ENCODE results near the gene DDX17.
A peak's percentile ranks its signal among the peaks of the same experiment; 100 is the strongest.

DDX17 gene

GRCh38 chr22:38506118-38506962 lies at the start of gene DDX17:
TSS of gene DDX17 (minus strand) at chr22:38506311.
- peak within 1 kb of the TSS; percentile 100 for H3K4me3 Mint-ChIP-seq
- no peaks in the 10 kb centered on the region for H3K27me3 Mint-ChIP-seq
- peak; percentile 91 for DNase-seq
- H3K9me3 Mint-ChIP-seq, result no peaks in the 10 kb centered on the region
- H3K27ac Mint-ChIP-seq, result peak within 1 kb of the TSS; percentile 100
- peaks cover 31 to 41% of the 10 kb centered on the region in 2 donors for H3K36me3 Mint-ChIP-seq
- H3K4me1 Mint-ChIP-seq, result peaks cover 31 to 63% of the 10 kb centered on the region in 2 donors
- ATAC-seq (replicated peaks), result peak; percentile 74 to 90

GRCh38 chr22:38554281-38554680 lies 48.2 kb upstream of the DDX17 start:
- no peak overlapping the region for H3K4me3 Mint-ChIP-seq
- no peaks in the 10 kb centered on the region for H3K36me3 Mint-ChIP-seq
- no peak for ATAC-seq (replicated peaks)
- no peak overlapping the region for H3K27ac Mint-ChIP-seq
- no peaks in the 10 kb centered on the region for H3K27me3 Mint-ChIP-seq
- H3K9me3 Mint-ChIP-seq, result no peaks in the 10 kb centered on the region
- H3K4me1 Mint-ChIP-seq, result peaks cover 0 to 2% of the 10 kb centered on the region in 2 donors
- DNase-seq, result no peak

- Mint-ChIP-seq H3K36me3 (peaks cover 0 to 3% of the 10 kb centered on the region in 2 donors), H3K27me3 (no peaks in the 10 kb centered on the region), H3K27ac (no peak overlapping the region), H3K4me1 (peaks cover 10 to 16% of the 10 kb centered on the region in 2 donors), H3K9me3 (peaks cover 2 to 3% of the 10 kb centered on the region in 2 donors), H3K4me3 (no peak overlapping the region)
- no peak for DNase-seq
- ATAC-seq (replicated peaks), result peak; percentile 67 to 72
These were observed 43.2 kb upstream of the DDX17 start for GRCh38 chr22:38549101-38549894.

- peaks cover 6 to 19% of the 10 kb centered on the region in 2 donors for H3K36me3 Mint-ChIP-seq
- no peaks in the 10 kb centered on the region for H3K27me3 Mint-ChIP-seq
- DNase-seq (no peak), ATAC-seq (replicated peaks) (no peak)
- peaks cover 5 to 13% of the 10 kb centered on the region in 2 donors for H3K4me1 Mint-ChIP-seq
- no peak overlapping the region for H3K27ac Mint-ChIP-seq
- peaks cover 11 to 14% of the 10 kb centered on the region in 2 donors for H3K9me3 Mint-ChIP-seq
- H3K4me3 Mint-ChIP-seq, result no peak overlapping the region
These were observed 34.6 kb upstream of the DDX17 start for GRCh38 chr22:38540701-38541100.

- Mint-ChIP-seq H3K9me3 (no peaks in the 10 kb centered on the region), H3K36me3 (no peaks in the 10 kb centered on the region), H3K4me1 (peaks cover 5 to 6% of the 10 kb centered on the region in 2 donors), H3K4me3 (peak overlapping the region; percentile 23 to 59), H3K27ac (peak overlapping the region; percentile 0), H3K27me3 (no peaks in the 10 kb centered on the region)
- ATAC-seq (replicated peaks) (peak; percentile 72 to 82), DNase-seq (no peak)
These were observed 25.3 kb upstream of the DDX17 start for GRCh38 chr22:38531251-38531938.

GRCh38 chr22:38524429-38524828 lies 18.3 kb upstream of the DDX17 start:
- Mint-ChIP-seq H3K4me1 (peaks cover 3 to 8% of the 10 kb centered on the region in 2 donors), H3K27ac (no peak overlapping the region), H3K36me3 (no peaks in the 10 kb centered on the region), H3K27me3 (peaks cover 0 to 3% of the 10 kb centered on the region in 2 donors), H3K4me3 (no peak overlapping the region), H3K9me3 (no peaks in the 10 kb centered on the region)
- DNase-seq, result no peak
- no peak for ATAC-seq (replicated peaks)

GRCh38 chr22:38523479-38523878 lies 17.4 kb upstream of the DDX17 start:
- DNase-seq, result no peak
- peaks cover 3 to 8% of the 10 kb centered on the region in 2 donors for H3K4me1 Mint-ChIP-seq

GRCh38 chr22:38523029-38523428 lies 16.9 kb upstream of the DDX17 start:
- H3K9me3 Mint-ChIP-seq, result no peaks in the 10 kb centered on the region
- no peak for ATAC-seq (replicated peaks)

More at GRCh38 chr22:38523479-38523878, 17.4 kb upstream of the DDX17 start:
- no peaks in the 10 kb centered on the region for H3K9me3 Mint-ChIP-seq
- H3K36me3 Mint-ChIP-seq, result no peaks in the 10 kb centered on the region
- peaks cover 0 to 3% of the 10 kb centered on the region in 2 donors for H3K27me3 Mint-ChIP-seq
- ATAC-seq (replicated peaks), result no peak
- H3K4me3 Mint-ChIP-seq, result no peak overlapping the region
- no peak overlapping the region for H3K27ac Mint-ChIP-seq

GRCh38 chr22:38519453-38520250 lies 13.5 kb upstream of the DDX17 start:
- H3K27ac Mint-ChIP-seq, result no peak overlapping the region

More at GRCh38 chr22:38523029-38523428, 16.9 kb upstream of the DDX17 start:
- peaks cover 3 to 8% of the 10 kb centered on the region in 2 donors for H3K4me1 Mint-ChIP-seq
- no peak overlapping the region for H3K27ac Mint-ChIP-seq
- DNase-seq, result no peak
- H3K4me3 Mint-ChIP-seq, result no peak overlapping the region
- H3K36me3 Mint-ChIP-seq, result no peaks in the 10 kb centered on the region
- peaks cover 0 to 3% of the 10 kb centered on the region in 2 donors for H3K27me3 Mint-ChIP-seq

GRCh38 chr22:38518620-38519019 lies 12.5 kb upstream of the DDX17 start:
- Mint-ChIP-seq H3K4me1 (no peaks in the 10 kb centered on the region), H3K9me3 (no peaks in the 10 kb centered on the region)
- no peak for DNase-seq

More at GRCh38 chr22:38519453-38520250, 13.5 kb upstream of the DDX17 start:
- Mint-ChIP-seq H3K4me3 (no peak overlapping the region), H3K9me3 (no peaks in the 10 kb centered on the region), H3K27me3 (peaks cover 0 to 3% of the 10 kb centered on the region in 2 donors), H3K4me1 (peaks cover 3 to 6% of the 10 kb centered on the region in 2 donors), H3K36me3 (no peaks in the 10 kb centered on the region)
- no peak for ATAC-seq (replicated peaks)
- DNase-seq, result no peak

GRCh38 chr22:38513063-38513462 lies 7.0 kb upstream of the DDX17 start:
- DNase-seq, result no peak

More at GRCh38 chr22:38518620-38519019, 12.5 kb upstream of the DDX17 start:
- ATAC-seq (replicated peaks), result no peak
- no peaks in the 10 kb centered on the region for H3K27me3 Mint-ChIP-seq
- no peak overlapping the region for H3K27ac Mint-ChIP-seq
- H3K36me3 Mint-ChIP-seq, result no peaks in the 10 kb centered on the region
- H3K4me3 Mint-ChIP-seq, result no peak overlapping the region

GRCh38 chr22:38510416-38510970 lies 4.4 kb upstream of the DDX17 start:
- peaks cover 15 to 24% of the 10 kb centered on the region in 2 donors for H3K4me1 Mint-ChIP-seq
- H3K27me3 Mint-ChIP-seq, result no peaks in the 10 kb centered on the region
- no peak overlapping the region for H3K27ac Mint-ChIP-seq
- peaks cover 3 to 4% of the 10 kb centered on the region in 2 donors for H3K36me3 Mint-ChIP-seq
- no peak overlapping the region for H3K4me3 Mint-ChIP-seq
- H3K9me3 Mint-ChIP-seq, result no peaks in the 10 kb centered on the region
- DNase-seq, result no peak
- no peak for ATAC-seq (replicated peaks)

More at GRCh38 chr22:38513063-38513462, 7.0 kb upstream of the DDX17 start:
- Mint-ChIP-seq H3K4me1 (peaks cover 7 to 12% of the 10 kb centered on the region in 2 donors), H3K9me3 (no peaks in the 10 kb centered on the region), H3K36me3 (no peaks in the 10 kb centered on the region), H3K27me3 (no peaks in the 10 kb centered on the region), H3K4me3 (no peak overlapping the region), H3K27ac (no peak overlapping the region)
- ATAC-seq (replicated peaks), result peak; percentile 81 to 88

GRCh38 chr22:38505541-38506117 lies 482 bp downstream of the DDX17 start:
- Mint-ChIP-seq H3K36me3 (peaks cover 36 to 47% of the 10 kb centered on the region in 2 donors), H3K27ac (peak overlapping the region; percentile 100), H3K4me3 (peak overlapping the region; percentile 100), H3K27me3 (no peaks in the 10 kb centered on the region), H3K9me3 (no peaks in the 10 kb centered on the region), H3K4me1 (peaks cover 34 to 67% of the 10 kb centered on the region in 2 donors)
- ATAC-seq (replicated peaks) (peak; percentile 38 to 44), DNase-seq (no peak)

All from stimulated activated naive B cell treated with anti-CD40 and anti-IgM and Interleukin-4, amounts not matched to agents 10 μg/mL and 1 μg/mL and 100 μg/mL, for 72 hours (primary cell).